Activated CD4-positive, alpha-beta T cell treated with anti-CD3 and anti-CD28 coated beads, Interleukin-2, amount 10 ng/mL, durations not matched to agents 24 days and 14 days (primary cell): ENCODE measurements around the gene EVA1A. TPM values are rescaled to one million over a fixed set of nuclear protein-coding genes. Genes with fewer than 3 reads are reported as not detected.
"Not testable (repeated sequence)": the region's sequence is repeated elsewhere in the genome, so short reads cannot be mapped to it uniquely, and the experiment has no call there.

ENCODE experiments used
- DNase-seq: peaks from one replicate; pipeline ENCODE4 v3.0.0; 2022
- H3K27ac Mint-ChIP-seq: one replicate; pipeline ENCODE4 v1.8.0; 2022; ENCODE audit warnings: mild to moderate bottlenecking, mixed read lengths
- H3K27me3 Mint-ChIP-seq: one replicate; pipeline ENCODE4 v1.8.0; 2022; ENCODE audit warnings: mixed read lengths
- H3K36me3 Mint-ChIP-seq: one replicate; pipeline ENCODE4 v1.8.0; 2022; ENCODE audit warnings: low read depth, mild to moderate bottlenecking, mixed read lengths
- H3K4me1 Mint-ChIP-seq: one replicate; pipeline ENCODE4 v1.8.0; 2021; ENCODE audit warnings: mixed read lengths
- H3K4me3 Mint-ChIP-seq: one replicate; pipeline ENCODE4 v1.8.0; 2022; ENCODE audit warnings: mild to moderate bottlenecking, moderate library complexity, mixed read lengths
- H3K9me3 Mint-ChIP-seq: one replicate; pipeline ENCODE4 v1.8.0; 2021; ENCODE audit warnings: mixed read lengths
- intact Hi-C: fragments of 100-400 bp; cut with micrococcal nuclease; formaldehyde crosslinking; loops from one replicate; pipeline ENCODE4 v1.15.1; 2023
- total RNA-seq: library from RNA; stranded (reverse); gene quantifications from 2 replicates; pipeline ENCODE4 v1.2.3, GENCODE V29; 2022

Gene EVA1A
- total RNA-seq, 1 donor from 2014 or later: not detected

DNA sequence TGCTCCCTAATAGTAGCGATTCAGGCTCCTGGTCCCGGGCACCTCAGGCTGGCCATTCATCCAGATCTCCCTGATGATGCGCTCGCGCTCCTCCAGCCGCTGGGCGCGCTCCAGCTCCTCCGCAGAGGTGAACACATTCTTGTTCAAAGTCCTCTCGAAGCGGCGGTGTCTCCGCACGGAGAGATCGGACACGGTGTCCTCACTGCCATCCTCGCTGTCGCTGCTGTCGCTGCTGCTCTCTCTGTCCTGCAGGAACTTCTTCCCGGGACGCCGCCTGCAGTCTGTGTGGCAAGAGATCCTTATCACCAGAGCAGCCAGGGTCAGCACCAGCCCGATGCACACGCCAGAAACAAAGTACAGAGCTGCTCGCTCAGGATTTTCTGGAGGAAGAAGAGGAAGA, 67.5 kb downstream of the EVA1A start:
- Mint-ChIP-seq H3K27ac (no peak overlapping the region), H3K27me3 (peaks cover 10% of the 10 kb centered on the region), H3K36me3 (no peaks in the 10 kb centered on the region), H3K9me3 (peaks cover 2% of the 10 kb centered on the region), H3K4me1 (no peaks in the 10 kb centered on the region), H3K4me3 (no peak overlapping the region)
- no peak for DNase-seq
- intact Hi-C loops: no loop called here

DNA sequence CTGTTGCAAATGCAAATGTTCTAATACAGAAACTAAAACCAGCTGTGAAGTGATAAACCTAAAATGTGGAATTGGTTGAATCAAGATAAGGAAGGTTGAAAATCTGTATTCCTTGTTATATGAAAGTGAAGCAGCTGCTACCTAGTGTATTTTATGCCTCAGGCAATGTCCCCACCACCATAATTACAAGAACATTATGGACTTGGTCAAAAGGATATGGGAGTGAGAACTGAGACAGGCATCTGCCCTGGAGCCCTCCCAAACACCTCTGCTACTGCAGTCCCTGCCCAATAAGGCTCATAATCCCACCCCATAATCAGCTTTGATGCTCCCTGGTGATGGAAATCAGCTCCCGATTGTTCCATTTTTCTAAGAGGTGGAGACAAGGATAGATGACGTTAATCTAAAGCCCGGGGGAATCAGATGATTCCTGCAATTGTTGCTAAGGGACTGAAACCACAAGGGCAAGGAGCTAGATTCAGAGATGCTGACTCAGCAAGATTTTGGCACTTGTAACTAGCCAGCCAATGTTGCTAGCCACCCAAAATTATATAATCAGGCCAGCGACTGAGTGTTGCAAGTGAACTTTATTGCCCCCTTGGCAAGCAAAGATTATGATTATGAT, 69.5 kb downstream of the EVA1A start:
- Mint-ChIP-seq H3K9me3 (peaks cover 3% of the 10 kb centered on the region), H3K4me1 (no peaks in the 10 kb centered on the region), H3K27ac (no peak overlapping the region), H3K27me3 (peaks cover 12% of the 10 kb centered on the region), H3K36me3 (no peaks in the 10 kb centered on the region), H3K4me3 (no peak overlapping the region)
- intact Hi-C loops: no loop called here
- no peak for DNase-seq

DNA sequence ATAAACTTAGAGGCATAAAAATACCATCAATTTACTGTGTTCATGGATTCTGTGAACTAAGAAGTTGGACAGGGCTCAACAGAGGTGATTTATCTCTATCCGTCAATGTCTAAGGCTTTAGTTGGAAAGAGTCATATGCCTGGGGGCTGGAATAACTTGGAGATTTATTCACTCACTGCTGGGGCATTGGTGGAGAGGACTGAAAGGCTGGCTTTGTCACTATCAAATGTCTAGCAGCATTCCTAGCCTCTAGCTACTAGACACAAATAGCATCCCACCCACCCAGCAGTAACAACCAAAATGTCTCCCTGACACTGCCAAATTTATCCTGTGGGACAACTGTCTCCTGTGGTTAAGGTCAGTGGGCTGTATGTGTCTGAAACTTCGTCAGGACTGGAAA, 71.0 kb downstream of the EVA1A start:
- Mint-ChIP-seq H3K4me1 (no peaks in the 10 kb centered on the region), H3K9me3 (peaks cover 3% of the 10 kb centered on the region), H3K27me3 (peaks cover 9% of the 10 kb centered on the region), H3K27ac (no peak overlapping the region), H3K36me3 (no peaks in the 10 kb centered on the region), H3K4me3 (no peak overlapping the region)
- DNase-seq: no peak
- intact Hi-C loops: no loop called here

DNA sequence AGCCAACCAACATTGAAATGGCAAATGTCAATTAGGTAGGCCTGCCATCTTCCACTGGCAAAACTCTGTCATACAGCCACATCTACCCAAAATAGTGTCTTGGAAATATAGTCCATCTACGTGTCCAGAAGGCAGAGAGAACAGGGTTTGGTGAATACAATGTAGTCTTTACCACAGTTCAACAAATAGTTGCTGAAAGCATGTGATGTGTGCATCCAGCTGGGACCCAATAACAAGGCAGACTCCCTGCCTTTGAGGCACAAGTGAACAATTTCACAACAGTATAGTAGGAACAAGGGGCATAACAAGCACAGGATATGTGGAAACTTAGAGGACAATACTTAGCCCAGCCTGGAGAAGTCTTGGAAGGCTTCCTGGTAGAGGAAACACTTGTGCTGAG, 72.6 kb downstream of the EVA1A start:
- no peak overlapping the region for H3K4me3 Mint-ChIP-seq

DNA sequence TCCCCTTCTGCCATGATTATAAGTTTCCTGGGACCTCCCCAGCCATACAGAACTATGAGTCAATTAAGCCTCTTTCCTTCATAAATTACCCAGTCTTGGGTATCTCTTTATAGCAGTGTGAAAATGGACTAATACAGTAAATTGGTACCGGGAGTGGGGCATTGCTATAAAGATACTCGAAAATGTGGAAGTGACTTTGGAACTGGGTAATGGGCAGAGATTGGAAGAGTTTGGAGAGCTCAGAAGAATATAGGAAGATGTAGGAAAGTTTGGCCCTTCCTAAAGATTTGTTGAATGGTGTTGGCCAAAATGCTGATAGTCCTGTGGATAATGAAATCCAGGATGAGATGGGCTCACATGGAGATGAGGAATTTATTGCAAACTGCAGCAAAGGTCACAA, 74.0 kb downstream of the EVA1A start:
- H3K4me1 Mint-ChIP-seq, DNase-seq, intact Hi-C loops, H3K27ac Mint-ChIP-seq, H3K27me3 Mint-ChIP-seq, H3K4me3 Mint-ChIP-seq, H3K36me3 Mint-ChIP-seq, H3K9me3 Mint-ChIP-seq: not testable (repeated sequence)

More for the DNA sequence above, 72.6 kb downstream of the EVA1A start:
- Mint-ChIP-seq H3K9me3 (peaks cover 3% of the 10 kb centered on the region), H3K36me3 (no peaks in the 10 kb centered on the region), H3K4me1 (no peaks in the 10 kb centered on the region), H3K27me3 (peaks cover 7% of the 10 kb centered on the region), H3K27ac (no peak overlapping the region)
- no peak for DNase-seq
- intact Hi-C loops: no loop called here

DNA sequence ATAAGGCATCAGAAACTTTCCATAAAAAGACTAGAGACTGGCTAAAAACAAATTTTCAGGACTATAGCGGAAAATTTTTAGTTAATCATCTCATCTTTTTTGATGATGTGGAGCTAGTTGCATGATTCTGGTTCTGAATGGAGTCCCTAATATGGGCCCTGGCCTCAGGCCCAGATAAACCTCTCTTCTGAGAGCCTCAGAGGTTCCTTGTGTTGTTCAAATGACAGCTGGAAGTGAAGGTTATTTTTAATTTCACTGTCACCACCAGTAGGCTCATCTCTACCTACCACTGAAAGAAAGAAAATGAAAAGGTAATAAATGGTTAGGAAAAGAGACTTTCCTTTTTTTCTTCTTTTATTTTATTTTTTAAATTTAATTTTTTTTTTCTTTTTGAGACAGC, 75.9 kb downstream of the EVA1A start:
- H3K9me3 Mint-ChIP-seq: peaks cover 3% of the 10 kb centered on the region
- no peaks in the 10 kb centered on the region for H3K4me1 Mint-ChIP-seq
- H3K27me3 Mint-ChIP-seq: peaks cover 7% of the 10 kb centered on the region
- no peak overlapping the region for H3K4me3 Mint-ChIP-seq
- DNase-seq: no peak
- no peaks in the 10 kb centered on the region for H3K36me3 Mint-ChIP-seq
- intact Hi-C loops: no loop called here
- no peak overlapping the region for H3K27ac Mint-ChIP-seq

DNA sequence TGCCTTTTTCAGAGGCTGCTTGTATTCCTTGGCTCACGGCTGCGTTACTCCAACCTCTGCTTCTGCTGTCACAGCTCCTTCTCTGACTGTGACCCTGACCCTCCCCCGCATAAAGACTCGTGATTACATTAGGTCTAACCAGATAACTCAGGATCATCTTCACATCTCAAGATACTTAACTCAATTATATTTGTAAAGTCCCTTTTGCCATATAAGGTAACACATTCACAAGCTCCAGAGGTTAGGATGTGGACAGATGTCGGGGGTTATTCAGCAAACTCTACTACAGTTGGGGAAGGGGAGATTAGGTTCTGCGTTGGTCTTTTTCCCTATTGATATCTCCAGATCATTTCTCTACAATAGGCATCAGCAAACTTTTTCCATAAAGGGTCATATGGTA, 76.9 kb downstream of the EVA1A start:
- H3K36me3 Mint-ChIP-seq: no peaks in the 10 kb centered on the region

DNA sequence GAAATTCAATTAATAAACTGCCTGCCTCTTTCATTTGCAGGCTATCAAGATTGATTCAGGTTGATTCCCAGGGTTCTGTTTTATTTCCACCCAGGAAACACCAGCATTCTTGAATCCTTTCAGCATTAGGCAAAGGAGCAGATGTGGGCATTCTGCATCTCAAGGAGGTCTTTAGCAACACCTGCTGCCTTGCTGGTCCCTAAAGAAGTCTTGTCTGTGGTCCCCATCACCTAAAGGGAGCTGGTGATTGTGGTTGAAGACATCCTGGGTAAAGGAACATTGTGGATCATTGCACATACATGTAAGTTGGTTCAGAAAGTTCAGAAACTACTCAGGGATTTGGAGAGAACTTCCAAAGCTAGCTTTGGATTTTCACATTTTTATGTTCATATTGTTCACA, 78.3 kb downstream of the EVA1A start:
- no peak overlapping the region for H3K4me3 Mint-ChIP-seq
- H3K4me1 Mint-ChIP-seq: no peaks in the 10 kb centered on the region
- no peaks in the 10 kb centered on the region for H3K9me3 Mint-ChIP-seq
- H3K27me3 Mint-ChIP-seq: no peaks in the 10 kb centered on the region
- H3K36me3 Mint-ChIP-seq: no peaks in the 10 kb centered on the region
- intact Hi-C loops: no loop called here
- no peak for DNase-seq
- H3K27ac Mint-ChIP-seq: no peak overlapping the region

More for the DNA sequence above, 76.9 kb downstream of the EVA1A start:
- Mint-ChIP-seq H3K27me3 (peaks cover 7% of the 10 kb centered on the region), H3K4me1 (no peaks in the 10 kb centered on the region), H3K9me3 (peaks cover 3% of the 10 kb centered on the region), H3K4me3 (no peak overlapping the region), H3K27ac (no peak overlapping the region)
- DNase-seq: no peak
- intact Hi-C loops: no loop called here

DNA sequence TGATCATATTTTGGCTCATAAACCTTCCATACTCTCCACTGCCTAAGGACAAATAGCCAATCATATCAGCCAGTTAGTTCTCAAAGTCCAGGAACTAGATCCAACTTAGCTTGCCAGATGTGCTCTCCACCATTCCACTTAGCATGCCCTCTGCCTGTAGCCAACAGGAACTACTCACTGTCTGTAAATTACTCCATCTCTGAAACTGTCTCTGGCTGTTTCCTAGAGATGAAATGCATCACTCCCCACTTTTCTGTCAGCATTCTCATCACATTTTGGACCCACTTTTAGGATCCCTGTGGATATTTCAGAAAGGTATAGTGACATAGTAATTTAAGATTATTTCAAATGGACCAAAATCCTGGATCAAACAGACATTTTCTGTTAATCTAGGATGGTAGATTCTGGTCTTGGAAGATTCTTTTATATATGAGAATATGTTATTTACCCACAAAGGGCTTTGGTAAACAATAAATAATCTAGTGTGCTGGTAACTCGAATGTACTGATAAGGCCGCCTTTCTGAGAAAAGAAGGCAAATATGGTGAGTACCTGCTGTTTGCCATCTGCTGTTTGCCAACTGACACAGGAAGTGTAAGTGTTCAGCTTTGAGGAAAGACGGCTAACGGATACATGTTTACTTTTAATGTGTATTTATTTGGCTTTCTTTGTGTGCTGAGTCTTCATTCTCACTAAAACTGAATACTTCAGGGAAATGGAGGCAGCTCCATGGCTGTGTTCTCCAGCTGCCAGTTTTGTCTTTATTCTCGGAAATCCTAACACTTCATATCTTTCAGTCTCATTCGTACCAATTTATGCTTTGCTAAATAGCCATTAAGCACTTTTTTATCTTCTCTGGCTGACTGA, 79.5 kb downstream of the EVA1A start:
- no peaks in the 10 kb centered on the region for H3K4me1 Mint-ChIP-seq
- no peak overlapping the region for H3K4me3 Mint-ChIP-seq
- H3K9me3 Mint-ChIP-seq: no peaks in the 10 kb centered on the region
- H3K27ac Mint-ChIP-seq: no peak overlapping the region
- DNase-seq: no peak
- intact Hi-C loops: no loop called here
- no peaks in the 10 kb centered on the region for H3K27me3 Mint-ChIP-seq
- no peaks in the 10 kb centered on the region for H3K36me3 Mint-ChIP-seq

DNA sequence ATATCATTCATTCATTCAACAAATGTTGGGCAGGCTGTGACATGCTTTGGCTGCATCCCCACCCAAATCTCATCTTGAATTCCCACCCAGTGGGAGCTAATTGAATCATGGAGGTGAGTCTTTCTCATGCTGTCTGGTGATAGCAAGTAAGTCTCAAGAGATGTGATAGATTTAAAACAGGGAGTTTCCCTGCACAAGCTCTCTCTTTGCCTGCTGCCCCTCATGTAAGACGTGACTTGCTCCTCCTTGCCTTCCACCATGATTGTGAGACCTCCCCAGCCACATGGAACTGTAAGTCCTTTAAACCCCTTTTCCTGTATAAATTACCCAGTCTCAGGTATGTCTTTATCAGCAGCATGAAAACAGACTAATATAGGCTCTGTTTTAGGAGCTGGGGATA, 83.0 kb downstream of the EVA1A start:
- H3K36me3 Mint-ChIP-seq, intact Hi-C loops, DNase-seq, H3K27me3 Mint-ChIP-seq, H3K9me3 Mint-ChIP-seq, H3K27ac Mint-ChIP-seq, H3K4me1 Mint-ChIP-seq, H3K4me3 Mint-ChIP-seq: not testable (repeated sequence)

DNA sequence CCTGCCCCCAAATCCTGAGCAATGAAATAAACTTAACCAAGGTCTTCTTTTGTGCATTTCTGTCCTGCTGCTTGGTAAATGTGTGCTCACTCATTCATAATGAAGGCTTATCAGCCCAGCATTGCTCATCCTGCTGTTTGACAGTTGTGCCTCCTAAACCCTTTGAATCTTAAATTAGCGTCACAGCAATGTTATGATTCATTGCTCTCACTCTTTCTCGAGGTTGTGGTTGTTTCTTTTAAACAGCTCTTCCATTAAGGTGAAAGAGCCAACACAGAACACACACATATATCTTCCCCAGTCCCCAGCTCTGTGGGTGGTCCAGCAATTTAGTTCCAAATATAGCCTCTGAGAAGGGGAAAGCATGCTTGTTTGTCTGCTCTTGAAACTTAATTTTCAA, 84.0 kb downstream of the EVA1A start:
- Mint-ChIP-seq H3K27me3 (peaks cover 2% of the 10 kb centered on the region), H3K4me3 (no peak overlapping the region), H3K27ac (no peak overlapping the region), H3K36me3 (no peaks in the 10 kb centered on the region), H3K4me1 (no peaks in the 10 kb centered on the region), H3K9me3 (no peaks in the 10 kb centered on the region)
- intact Hi-C loops: no loop called here
- no peak for DNase-seq

DNA sequence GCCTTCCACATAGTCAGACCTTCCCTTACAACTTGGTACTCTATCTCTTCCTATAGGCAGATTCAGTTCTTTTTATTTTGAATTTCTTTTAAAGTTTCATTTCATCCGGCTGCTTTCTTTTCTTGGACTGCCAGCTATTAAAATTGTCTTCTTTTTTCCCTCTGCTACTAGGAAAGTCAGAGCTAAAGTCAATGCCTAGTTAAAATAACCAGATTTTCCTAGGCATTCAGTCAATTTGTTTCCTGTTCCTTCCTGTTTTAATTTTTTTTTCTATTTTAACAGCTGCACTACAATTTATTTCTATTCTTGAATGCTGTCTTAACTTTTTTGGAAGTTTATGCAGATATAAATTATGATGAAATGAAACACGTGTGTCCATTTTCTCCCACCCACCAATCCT, 84.8 kb downstream of the EVA1A start:
- no peaks in the 10 kb centered on the region for H3K9me3 Mint-ChIP-seq
- peaks cover 2% of the 10 kb centered on the region for H3K27me3 Mint-ChIP-seq
- no peaks in the 10 kb centered on the region for H3K4me1 Mint-ChIP-seq
- DNase-seq: no peak
- H3K27ac Mint-ChIP-seq: no peak overlapping the region
- no peaks in the 10 kb centered on the region for H3K36me3 Mint-ChIP-seq
- no peak overlapping the region for H3K4me3 Mint-ChIP-seq
- intact Hi-C loops: no loop called here

DNA sequence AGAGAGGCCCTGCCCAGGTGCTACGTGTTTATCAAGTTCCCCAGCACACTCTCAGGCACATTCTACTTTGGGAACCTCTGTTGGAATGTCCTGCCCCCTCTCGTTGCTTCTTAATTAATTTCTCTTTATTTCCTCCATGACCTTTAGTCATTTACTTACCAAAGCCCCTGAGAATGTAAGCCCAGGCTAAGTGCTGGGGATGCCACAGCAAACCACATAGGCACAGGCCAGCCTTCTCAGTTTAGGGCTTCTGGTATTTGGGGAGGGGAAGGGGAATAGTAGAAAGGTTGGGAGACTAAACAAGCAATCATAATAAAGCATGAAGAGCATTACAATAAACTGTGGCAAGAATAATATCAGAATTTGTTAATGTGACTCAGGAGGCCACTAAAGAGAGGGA, 85.7 kb downstream of the EVA1A start:
- H3K27me3 Mint-ChIP-seq: peaks cover 2% of the 10 kb centered on the region
- H3K4me1 Mint-ChIP-seq: no peaks in the 10 kb centered on the region
- no peaks in the 10 kb centered on the region for H3K9me3 Mint-ChIP-seq
- H3K36me3 Mint-ChIP-seq: no peaks in the 10 kb centered on the region
- H3K27ac Mint-ChIP-seq: no peak overlapping the region
- intact Hi-C loops: no loop called here
- no peak overlapping the region for H3K4me3 Mint-ChIP-seq
- DNase-seq: no peak

DNA sequence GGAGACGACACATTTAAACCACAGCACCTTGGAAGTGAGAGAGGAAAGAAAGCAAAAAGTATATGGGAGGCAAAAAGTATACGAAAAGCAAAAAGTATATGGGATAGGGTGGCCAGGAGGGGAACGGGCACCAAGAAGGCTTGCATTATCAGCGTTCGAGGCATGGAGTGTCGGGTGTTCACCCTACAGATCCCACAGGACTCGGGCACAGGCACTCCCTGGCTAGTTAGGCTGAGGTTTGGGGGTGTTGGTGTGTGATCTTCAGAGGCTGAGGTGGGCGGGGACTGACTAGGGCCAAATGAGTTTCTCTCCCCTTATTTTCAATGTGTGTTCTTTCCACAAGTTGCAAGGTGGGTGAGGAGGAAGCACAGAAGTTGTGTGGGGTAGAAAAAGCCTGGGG, 86.6 kb downstream of the EVA1A start:
- Mint-ChIP-seq H3K27me3 (peaks cover 2% of the 10 kb centered on the region), H3K4me3 (no peak overlapping the region), H3K9me3 (no peaks in the 10 kb centered on the region), H3K36me3 (no peaks in the 10 kb centered on the region), H3K27ac (no peak overlapping the region), H3K4me1 (no peaks in the 10 kb centered on the region)
- no peak for DNase-seq
- intact Hi-C loops: no loop called here
